Esophagus (tissue), 2 donors: ENCODE results near the gene GRM1. TPM values are rescaled to one million over a fixed set of nuclear protein-coding genes. Genes with fewer than 3 reads are reported as not detected.

Experiments used
- H3K27ac ChIP-seq, 2 donors: one replicate each; pipeline ENCODE4 v1.5.1; 2013; ENCODE audit warnings: low read depth in 2 of 2, mild to moderate bottlenecking in 2 of 2, inconsistent platforms in 1 of 2, low read length in 1 of 2, moderate library complexity in 1 of 2
- H3K27me3 ChIP-seq, 2 donors: one replicate each; pipeline ENCODE4 v1.6.1; 2013; ENCODE audit warnings: low read length in 2 of 2, control low read depth in 1 of 2, mild to moderate bottlenecking in 1 of 2; ENCODE audit not compliant: insufficient read depth in 2 of 2, control insufficient read depth in 1 of 2
- H3K36me3 ChIP-seq, 2 donors: one replicate each; pipeline ENCODE4 v1.6.1; 2013; ENCODE audit warnings: low read length in 1 of 2; ENCODE audit not compliant: control insufficient read depth in 2 of 2, insufficient read depth in 2 of 2
- H3K4me1 ChIP-seq, 2 donors: one replicate each; pipeline ENCODE4 v1.6.1; 2013; ENCODE audit warnings: low read length in 1 of 2; ENCODE audit not compliant: control insufficient read depth in 2 of 2, insufficient read depth in 2 of 2
- H3K4me3 ChIP-seq, 2 donors: one replicate each; pipeline ENCODE4 v1.5.1; 2013; ENCODE audit warnings: low read length in 2 of 2, mild to moderate bottlenecking in 2 of 2, low read depth in 1 of 2, moderate library complexity in 1 of 2
- H3K9me3 ChIP-seq, 2 donors: one replicate each; pipeline ENCODE4 v1.6.1; 2013; ENCODE audit warnings: mild to moderate bottlenecking in 2 of 2, low read depth in 1 of 2, low read length in 1 of 2, moderate library complexity in 1 of 2; ENCODE audit not compliant: control insufficient read depth in 2 of 2, insufficient read depth in 1 of 2
- WGBS, 2 donors: extraction: QIAGEN DNeasy Blood & Tissue Kit; methylation state at CpG; one replicate each; pipeline ENCODE4 v1.1.7; 2013; 5-methylcytosine and 5-hydroxymethylcytosine counted together
- polyA plus RNA-seq, 2 donors: library from polyadenylated mRNA; stranded (reverse); fragments of 200-250 nt; gene quantifications; one replicate each; pipeline ENCODE4 v1.2.3, GENCODE V29; 2013
- donor health status: healthy with polysubstance abuse.
- donor health status: Bipolar disorder and iron deficiency.

The GRM1 gene
- polyA plus RNA-seq, 2 donors: 0.01 TPM; not detected in 1

GRCh38 chr6:146040360-146040759 is 11.5 kb downstream of the GRM1 start:
- H3K36me3 ChIP-seq: no peaks in the 10 kb centered on the region
- 92 to 97% methylated on average over 1 of the region's 1 CpG for WGBS, 2 donors
- H3K4me3 ChIP-seq: no peak overlapping the region

GRCh38 chr6:146041282-146041681 is 12.4 kb downstream of the GRM1 start:
- Histone ChIP-seq H3K4me3 (no peak overlapping the region), H3K36me3 (no peaks in the 10 kb centered on the region), H3K27ac (no peak overlapping the region), H3K27me3 (no peaks in the 10 kb centered on the region), H3K4me1 (no peaks in the 10 kb centered on the region), H3K9me3 (no peaks in the 10 kb centered on the region)
- 30 to 35% methylated on average over 1 of the region's 1 CpG for WGBS, 2 donors

More at GRCh38 chr6:146040360-146040759, 11.5 kb downstream of the GRM1 start:
- no peaks in the 10 kb centered on the region for H3K4me1 ChIP-seq
- no peak overlapping the region for H3K27ac ChIP-seq
- no peaks in the 10 kb centered on the region for H3K27me3 ChIP-seq
- H3K9me3 ChIP-seq: no peaks in the 10 kb centered on the region

- H3K27me3 ChIP-seq: no peaks in the 10 kb centered on the region
- H3K27ac ChIP-seq: no peak overlapping the region
- 45 to 52% methylated on average over 2 of the region's 2 CpGs for WGBS, 2 donors
- H3K4me1 ChIP-seq: no peaks in the 10 kb centered on the region
- no peaks in the 10 kb centered on the region for H3K9me3 ChIP-seq
- H3K4me3 ChIP-seq: no peak overlapping the region
- H3K36me3 ChIP-seq: no peaks in the 10 kb centered on the region
Observed at GRCh38 chr6:146047371-146047770, 18.5 kb downstream of the GRM1 start.

GRCh38 chr6:146050168-146050567 is 21.3 kb downstream of the GRM1 start:
- no peak overlapping the region for H3K4me3 ChIP-seq
- H3K27ac ChIP-seq: no peak overlapping the region
- H3K4me1 ChIP-seq: no peaks in the 10 kb centered on the region
- no peaks in the 10 kb centered on the region for H3K9me3 ChIP-seq
- H3K36me3 ChIP-seq: no peaks in the 10 kb centered on the region
- WGBS, 2 donors: 41 to 62% methylated on average over 1 of the region's 1 CpG
- H3K27me3 ChIP-seq: no peaks in the 10 kb centered on the region

GRCh38 chr6:146056506-146056905 is 27.6 kb downstream of the GRM1 start:
- H3K27me3 ChIP-seq: no peaks in the 10 kb centered on the region
- WGBS, 2 donors: 71% methylated on average over 6 of the region's 6 CpGs
- no peak overlapping the region for H3K27ac ChIP-seq
- no peaks in the 10 kb centered on the region for H3K9me3 ChIP-seq
- no peak overlapping the region for H3K4me3 ChIP-seq
- H3K4me1 ChIP-seq: no peaks in the 10 kb centered on the region
- no peaks in the 10 kb centered on the region for H3K36me3 ChIP-seq

- WGBS, 2 donors: 89 to 90% methylated on average over 2 of the region's 2 CpGs
- H3K36me3 ChIP-seq: no peaks in the 10 kb centered on the region
- H3K9me3 ChIP-seq: no peaks in the 10 kb centered on the region
- H3K4me3 ChIP-seq: no peak overlapping the region
- no peak overlapping the region for H3K27ac ChIP-seq
- H3K27me3 ChIP-seq: no peaks in the 10 kb centered on the region
- no peaks in the 10 kb centered on the region for H3K4me1 ChIP-seq
Observed at GRCh38 chr6:146065690-146066089, 36.8 kb downstream of the GRM1 start.

- H3K4me1 ChIP-seq: no peaks in the 10 kb centered on the region
- H3K36me3 ChIP-seq: no peaks in the 10 kb centered on the region
- no peaks in the 10 kb centered on the region for H3K9me3 ChIP-seq
- 65 to 88% methylated on average over 1 of the region's 1 CpG for WGBS, 2 donors
- no peak overlapping the region for H3K4me3 ChIP-seq
- no peak overlapping the region for H3K27ac ChIP-seq
- no peaks in the 10 kb centered on the region for H3K27me3 ChIP-seq
Observed at GRCh38 chr6:146066506-146066905, 37.6 kb downstream of the GRM1 start.

- Histone ChIP-seq H3K27ac (no peak overlapping the region), H3K4me3 (no peak overlapping the region), H3K27me3 (no peaks in the 10 kb centered on the region), H3K4me1 (no peaks in the 10 kb centered on the region), H3K36me3 (no peaks in the 10 kb centered on the region), H3K9me3 (no peaks in the 10 kb centered on the region)
- 64% methylated on average over 2 of the region's 2 CpGs for WGBS, 2 donors
Observed at GRCh38 chr6:146071781-146072180, 42.9 kb downstream of the GRM1 start.

- H3K27me3 ChIP-seq: no peaks in the 10 kb centered on the region
- no peak overlapping the region for H3K27ac ChIP-seq
- 64 to 72% methylated on average over 4 of the region's 4 CpGs for WGBS, 2 donors
- H3K9me3 ChIP-seq: no peaks in the 10 kb centered on the region
- no peaks in the 10 kb centered on the region for H3K4me1 ChIP-seq
- H3K36me3 ChIP-seq: no peaks in the 10 kb centered on the region
- H3K4me3 ChIP-seq: no peak overlapping the region
Observed at GRCh38 chr6:146077992-146078391, 49.1 kb downstream of the GRM1 start.

- Histone ChIP-seq H3K27ac (no peak overlapping the region), H3K27me3 (no peaks in the 10 kb centered on the region), H3K36me3 (no peaks in the 10 kb centered on the region), H3K4me1 (no peaks in the 10 kb centered on the region), H3K4me3 (no peak overlapping the region), H3K9me3 (no peaks in the 10 kb centered on the region)
- WGBS, 2 donors: 77 to 80% methylated on average over 7 of the region's 7 CpGs
Observed at GRCh38 chr6:146087386-146087785, 58.5 kb downstream of the GRM1 start.
